ENCODE results near the gene GRIK1.

Gene GRIK1

DNA sequence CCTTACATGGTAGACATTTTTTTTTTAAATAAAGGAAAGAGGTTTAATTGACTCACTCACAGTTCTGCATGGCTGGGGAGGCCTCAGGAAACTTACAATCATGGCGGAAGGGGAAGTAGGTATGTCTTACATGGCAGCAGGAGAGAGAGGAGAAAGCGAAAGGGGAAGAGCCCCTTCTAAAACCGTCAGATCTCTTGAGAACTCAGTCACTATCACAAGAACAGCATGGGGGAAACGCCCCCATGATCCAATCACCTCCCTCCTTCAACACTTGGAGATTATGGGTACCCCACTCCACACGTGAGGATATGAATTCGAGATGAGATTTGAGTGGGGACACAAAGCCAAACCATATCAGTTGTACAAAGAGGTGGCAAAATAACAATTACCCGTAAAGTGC is 301.7 kb downstream of the GRIK1 start:
- H3K4me1 ChIP-seq (ENCODE audit: control insufficient read depth, low read depth, low read length): no peaks in the 10 kb centered on the region
- H3K9me3 ChIP-seq (ENCODE audit: control insufficient read depth, low read depth, low read length): no peaks in the 10 kb centered on the region
- no peaks in the 10 kb centered on the region for H3K36me3 ChIP-seq (ENCODE audit: control insufficient read depth, low read depth, low read length)
- no peaks in the 10 kb centered on the region for H3K27me3 ChIP-seq (ENCODE audit: control insufficient read depth, insufficient read depth, low read length)
- no peak overlapping the region for H3K9ac ChIP-seq (ENCODE audit: low read length)
- H3K27ac ChIP-seq (ENCODE audit: low read length): no peak overlapping the region
- H3K4me3 ChIP-seq (ENCODE audit: low read length): no peak overlapping the region

DNA sequence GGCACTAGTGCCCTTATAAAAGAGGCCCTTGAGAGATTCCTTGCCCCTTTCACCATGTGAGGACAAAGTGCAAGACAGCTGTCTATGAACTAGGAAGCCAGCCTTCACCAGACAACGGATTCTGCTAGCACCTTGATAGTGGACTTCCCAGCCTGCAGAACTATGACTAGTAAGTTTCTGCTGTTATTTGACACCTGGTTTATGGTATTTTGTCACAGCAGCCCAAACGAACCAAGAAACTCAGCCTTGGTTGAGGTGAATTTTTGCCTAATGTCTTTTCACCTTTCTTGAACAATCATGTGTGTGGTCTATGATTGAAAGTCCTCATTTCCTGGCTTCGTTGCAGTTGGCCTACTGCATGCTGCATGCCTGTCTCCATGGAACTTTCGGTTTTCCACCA is 302.2 kb downstream of the GRIK1 start:
- H3K4me3 ChIP-seq (ENCODE audit: low read length): no peak overlapping the region
- H3K9me3 ChIP-seq (ENCODE audit: control insufficient read depth, low read depth, low read length): no peaks in the 10 kb centered on the region
- H3K27me3 ChIP-seq (ENCODE audit: control insufficient read depth, insufficient read depth, low read length): no peaks in the 10 kb centered on the region
- H3K9ac ChIP-seq (ENCODE audit: low read length): no peak overlapping the region
- no peaks in the 10 kb centered on the region for H3K36me3 ChIP-seq (ENCODE audit: control insufficient read depth, low read depth, low read length)
- H3K4me1 ChIP-seq (ENCODE audit: control insufficient read depth, low read depth, low read length): no peaks in the 10 kb centered on the region
- no peak overlapping the region for H3K27ac ChIP-seq (ENCODE audit: low read length)

- no peaks in the 10 kb centered on the region for H3K27me3 ChIP-seq (ENCODE audit: control insufficient read depth, insufficient read depth, low read length)
- no peak overlapping the region for H3K9ac ChIP-seq (ENCODE audit: low read length)
- no peaks in the 10 kb centered on the region for H3K9me3 ChIP-seq (ENCODE audit: control insufficient read depth, low read depth, low read length)
- H3K4me1 ChIP-seq (ENCODE audit: control insufficient read depth, low read depth, low read length): no peaks in the 10 kb centered on the region
- H3K4me3 ChIP-seq (ENCODE audit: low read length): no peak overlapping the region
- H3K27ac ChIP-seq (ENCODE audit: low read length): no peak overlapping the region
- H3K36me3 ChIP-seq (ENCODE audit: control insufficient read depth, low read depth, low read length): no peaks in the 10 kb centered on the region
Measured at GRCh38 chr21:29637134-29637533, 302.7 kb downstream of the GRIK1 start.

GRCh38 chr21:29634418-29634817 is 305.4 kb downstream of the GRIK1 start:
- Histone ChIP-seq H3K9me3 (ENCODE audit: control insufficient read depth, low read depth, low read length) (no peaks in the 10 kb centered on the region), H3K27ac (ENCODE audit: low read length) (no peak overlapping the region), H3K4me1 (ENCODE audit: control insufficient read depth, low read depth, low read length) (no peaks in the 10 kb centered on the region), H3K27me3 (ENCODE audit: control insufficient read depth, insufficient read depth, low read length) (no peaks in the 10 kb centered on the region), H3K9ac (ENCODE audit: low read length) (no peak overlapping the region), H3K36me3 (ENCODE audit: control insufficient read depth, low read depth, low read length) (no peaks in the 10 kb centered on the region), H3K4me3 (ENCODE audit: low read length) (no peak overlapping the region)

- H3K4me3 ChIP-seq (ENCODE audit: low read length): no peak overlapping the region
- no peaks in the 10 kb centered on the region for H3K27me3 ChIP-seq (ENCODE audit: control insufficient read depth, insufficient read depth, low read length)
- no peaks in the 10 kb centered on the region for H3K36me3 ChIP-seq (ENCODE audit: control insufficient read depth, low read depth, low read length)
- H3K9me3 ChIP-seq (ENCODE audit: control insufficient read depth, low read depth, low read length): no peaks in the 10 kb centered on the region
- H3K27ac ChIP-seq (ENCODE audit: low read length): no peak overlapping the region
- H3K9ac ChIP-seq (ENCODE audit: low read length): no peak overlapping the region
- H3K4me1 ChIP-seq (ENCODE audit: control insufficient read depth, low read depth, low read length): no peaks in the 10 kb centered on the region
Measured at GRCh38 chr21:29633756-29634155, 306.0 kb downstream of the GRIK1 start.

DNA sequence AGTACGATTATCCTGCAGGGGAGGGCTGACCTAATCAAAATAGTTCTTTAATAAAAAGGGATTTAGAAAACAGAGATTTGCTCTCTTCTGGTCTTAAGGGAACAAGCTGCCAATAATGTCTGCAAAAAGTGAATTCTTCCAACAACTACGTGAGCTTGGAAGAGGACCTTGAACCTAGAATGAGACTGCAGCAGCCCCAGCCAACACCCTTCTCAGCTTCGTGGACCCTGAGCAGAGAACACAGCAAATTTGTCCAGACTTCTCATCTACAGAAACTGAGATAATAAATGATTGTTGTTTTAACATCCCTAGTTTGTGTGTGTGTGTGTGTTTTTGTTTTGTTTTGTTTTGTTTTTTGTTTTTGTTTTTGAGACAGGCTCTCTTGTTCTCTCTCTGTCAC is 309.4 kb downstream of the GRIK1 start:
- Histone ChIP-seq H3K4me3 (ENCODE audit: low read length) (no peak overlapping the region), H3K9me3 (ENCODE audit: control insufficient read depth, low read depth, low read length) (no peaks in the 10 kb centered on the region), H3K9ac (ENCODE audit: low read length) (no peak overlapping the region), H3K27ac (ENCODE audit: low read length) (no peak overlapping the region), H3K4me1 (ENCODE audit: control insufficient read depth, low read depth, low read length) (no peaks in the 10 kb centered on the region), H3K36me3 (ENCODE audit: control insufficient read depth, low read depth, low read length) (no peaks in the 10 kb centered on the region), H3K27me3 (ENCODE audit: control insufficient read depth, insufficient read depth, low read length) (no peaks in the 10 kb centered on the region)

- H3K9ac ChIP-seq (ENCODE audit: low read length): no peak overlapping the region
- H3K27ac ChIP-seq (ENCODE audit: low read length): no peak overlapping the region
- H3K4me3 ChIP-seq (ENCODE audit: low read length): no peak overlapping the region
- no peaks in the 10 kb centered on the region for H3K36me3 ChIP-seq (ENCODE audit: control insufficient read depth, low read depth, low read length)
- no peaks in the 10 kb centered on the region for H3K9me3 ChIP-seq (ENCODE audit: control insufficient read depth, low read depth, low read length)
- H3K4me1 ChIP-seq (ENCODE audit: control insufficient read depth, low read depth, low read length): no peaks in the 10 kb centered on the region
- no peaks in the 10 kb centered on the region for H3K27me3 ChIP-seq (ENCODE audit: control insufficient read depth, insufficient read depth, low read length)
Measured at GRCh38 chr21:29627905-29628304, 311.9 kb downstream of the GRIK1 start.

DNA sequence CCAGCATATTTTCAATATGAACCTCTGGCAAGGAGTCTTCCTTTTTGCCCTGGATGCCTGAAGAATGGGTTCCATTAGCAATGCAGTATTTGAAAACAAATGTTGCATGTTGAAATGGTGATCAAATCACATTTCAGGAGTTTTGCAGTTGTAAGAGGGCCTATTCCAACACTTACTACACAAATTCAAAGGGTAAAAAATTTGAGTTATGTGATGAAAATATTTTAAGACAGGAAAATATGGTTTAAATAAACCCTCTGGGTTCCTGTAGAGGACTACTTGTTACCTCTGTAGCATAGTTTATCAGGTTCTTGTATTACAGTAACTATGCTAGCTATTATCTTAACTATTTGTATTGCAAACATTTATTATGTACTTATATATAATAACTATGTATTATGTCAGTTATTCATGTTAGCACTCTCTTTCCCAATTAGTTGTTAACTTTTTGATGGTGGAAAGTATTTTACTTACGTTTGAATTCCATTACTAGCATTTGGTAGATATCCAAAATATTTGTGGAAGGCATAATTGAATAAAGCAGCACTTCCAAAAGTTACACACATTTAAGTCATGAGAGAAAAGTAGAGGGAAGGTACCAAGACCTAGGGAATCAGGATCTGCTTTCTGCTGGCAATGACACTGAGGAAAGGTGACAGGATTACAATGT is 312.9 kb downstream of the GRIK1 start:
- no peak overlapping the region for H3K27ac ChIP-seq (ENCODE audit: low read length)
- no peaks in the 10 kb centered on the region for H3K36me3 ChIP-seq (ENCODE audit: control insufficient read depth, low read depth, low read length)
- H3K4me1 ChIP-seq (ENCODE audit: control insufficient read depth, low read depth, low read length): no peaks in the 10 kb centered on the region
- no peak overlapping the region for H3K9ac ChIP-seq (ENCODE audit: low read length)
- no peak overlapping the region for H3K4me3 ChIP-seq (ENCODE audit: low read length)
- H3K9me3 ChIP-seq (ENCODE audit: control insufficient read depth, low read depth, low read length): no peaks in the 10 kb centered on the region
- no peaks in the 10 kb centered on the region for H3K27me3 ChIP-seq (ENCODE audit: control insufficient read depth, insufficient read depth, low read length)

DNA sequence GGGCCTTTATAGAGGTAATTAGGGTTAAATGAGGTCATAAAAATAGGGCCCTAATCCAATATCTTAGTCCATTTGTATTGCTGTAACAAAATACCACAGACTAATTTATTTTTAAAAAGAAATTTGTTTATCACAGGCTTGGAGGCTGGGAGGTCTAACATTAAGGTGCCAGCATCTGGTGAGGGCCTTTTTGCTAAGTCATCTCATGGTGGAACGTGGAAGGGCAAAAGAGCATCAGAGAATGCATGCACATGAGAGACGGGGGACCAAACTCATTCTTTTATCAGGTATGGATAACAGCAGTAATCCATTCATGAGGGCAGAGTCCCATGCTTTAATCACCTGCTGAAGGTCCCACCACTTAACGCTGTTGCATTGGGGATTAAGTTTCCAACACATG is 313.8 kb downstream of the GRIK1 start:
- Histone ChIP-seq H3K9ac (ENCODE audit: low read length) (no peak overlapping the region), H3K4me1 (ENCODE audit: control insufficient read depth, low read depth, low read length) (no peaks in the 10 kb centered on the region), H3K27ac (ENCODE audit: low read length) (no peak overlapping the region), H3K9me3 (ENCODE audit: control insufficient read depth, low read depth, low read length) (no peaks in the 10 kb centered on the region), H3K36me3 (ENCODE audit: control insufficient read depth, low read depth, low read length) (no peaks in the 10 kb centered on the region), H3K27me3 (ENCODE audit: control insufficient read depth, insufficient read depth, low read length) (no peaks in the 10 kb centered on the region), H3K4me3 (ENCODE audit: low read length) (no peak overlapping the region)

DNA sequence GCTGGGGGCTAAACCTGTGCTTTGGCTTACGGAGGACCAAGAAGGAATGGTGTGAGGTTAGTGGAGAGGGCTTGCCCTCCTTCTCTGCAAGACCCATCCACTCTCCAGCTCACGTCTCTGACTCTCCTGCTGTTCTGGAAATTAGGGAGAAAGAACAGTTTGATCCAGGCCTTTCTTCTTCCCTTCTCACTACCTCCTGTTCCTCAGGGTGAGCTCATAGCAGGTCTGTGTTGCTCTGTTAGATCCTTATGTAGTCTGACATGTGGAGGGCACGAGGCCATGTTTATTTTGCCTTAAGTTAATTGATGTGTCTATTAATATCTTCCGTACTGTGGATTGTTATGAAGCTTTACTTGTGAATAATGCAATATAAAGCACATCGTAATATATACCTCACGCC is 315.0 kb downstream of the GRIK1 start:
- Histone ChIP-seq H3K27me3 (ENCODE audit: control insufficient read depth, insufficient read depth, low read length) (no peaks in the 10 kb centered on the region), H3K9ac (ENCODE audit: low read length) (no peak overlapping the region), H3K4me1 (ENCODE audit: control insufficient read depth, low read depth, low read length) (no peaks in the 10 kb centered on the region)

GRCh38 chr21:29621525-29621924 is 318.3 kb downstream of the GRIK1 start:
- Histone ChIP-seq H3K4me3 (ENCODE audit: low read length) (no peak overlapping the region), H3K9ac (ENCODE audit: low read length) (no peak overlapping the region), H3K36me3 (ENCODE audit: control insufficient read depth, low read depth, low read length) (no peaks in the 10 kb centered on the region), H3K27ac (ENCODE audit: low read length) (no peak overlapping the region), H3K4me1 (ENCODE audit: control insufficient read depth, low read depth, low read length) (peaks cover 4% of the 10 kb centered on the region), H3K27me3 (ENCODE audit: control insufficient read depth, insufficient read depth, low read length) (no peaks in the 10 kb centered on the region), H3K9me3 (ENCODE audit: control insufficient read depth, low read depth, low read length) (no peaks in the 10 kb centered on the region)

More for the DNA sequence above, 315.0 kb downstream of the GRIK1 start:
- no peak overlapping the region for H3K27ac ChIP-seq (ENCODE audit: low read length)
- no peaks in the 10 kb centered on the region for H3K36me3 ChIP-seq (ENCODE audit: control insufficient read depth, low read depth, low read length)
- no peaks in the 10 kb centered on the region for H3K9me3 ChIP-seq (ENCODE audit: control insufficient read depth, low read depth, low read length)
- H3K4me3 ChIP-seq (ENCODE audit: low read length): no peak overlapping the region

GRCh38 chr21:29616209-29616751 is 323.5 kb downstream of the GRIK1 start:
- no peaks in the 10 kb centered on the region for H3K9me3 ChIP-seq (ENCODE audit: control insufficient read depth, low read depth, low read length)
- no peak overlapping the region for H3K27ac ChIP-seq (ENCODE audit: low read length)
- no peaks in the 10 kb centered on the region for H3K36me3 ChIP-seq (ENCODE audit: control insufficient read depth, low read depth, low read length)
- H3K4me1 ChIP-seq (ENCODE audit: control insufficient read depth, low read depth, low read length): peaks cover 18% of the 10 kb centered on the region
- H3K4me3 ChIP-seq (ENCODE audit: low read length): peak overlapping the region; percentile 25
- H3K27me3 ChIP-seq (ENCODE audit: control insufficient read depth, insufficient read depth, low read length): no peaks in the 10 kb centered on the region
- no peak overlapping the region for H3K9ac ChIP-seq (ENCODE audit: low read length)
